ENCODE results near the gene TDRD9.

Gene TDRD9

GRCh38 chr14:103984196-103984595 is 55.9 kb downstream of the TDRD9 start:
- no peaks in the 10 kb centered on the region for H3F3A ChIP-seq (ENCODE audit: insufficient read depth, low read length)
- peaks cover 14% of the 10 kb centered on the region for H3K9me3 ChIP-seq (ENCODE audit: low read length)
- H3K79me2 ChIP-seq (ENCODE audit: insufficient read depth, low read length) = no peaks in the 10 kb centered on the region
- no peaks in the 10 kb centered on the region for H3K4me1 ChIP-seq (ENCODE audit: insufficient read depth, low read length, severe bottlenecking)
- no peak overlapping the region for H3K4me2 ChIP-seq (ENCODE audit: low read length)
- H3K9me2 ChIP-seq (ENCODE audit: low read depth, low read length) = no peaks in the 10 kb centered on the region
- peaks cover 11% of the 10 kb centered on the region; the same call in 1 of the 2 replicates for H3K27me3 ChIP-seq (ENCODE audit: insufficient read depth, low read length)
- no peak overlapping the region for H3K4me3 ChIP-seq (ENCODE audit: low read depth, low read length, poor library complexity, severe bottlenecking)
- no peak overlapping the region for H2AFZ ChIP-seq (ENCODE audit: low read length)
- no peak overlapping the region for H3K27ac ChIP-seq (ENCODE audit: low read depth, low read length, poor library complexity, severe bottlenecking)
- no peak for TF ChIP-seq CTCF (IDR thresholded peaks at IDR 0.05; ENCODE audit: low read length)
- no peak for TF ChIP-seq EZH2 (IDR thresholded peaks at IDR 0.05; ENCODE audit: borderline replicate concordance, low read length)
- no peak overlapping the region for H3K9ac ChIP-seq (ENCODE audit: low read length)
- H3K36me3 ChIP-seq (ENCODE audit: insufficient read depth, low read length) = no peaks in the 10 kb centered on the region; the same call in 1 of the 2 replicates
- no peaks in the 10 kb centered on the region for H4K20me1 ChIP-seq (ENCODE audit: insufficient read depth, low read length)

GRCh38 chr14:103989034-103989433 is 60.8 kb downstream of the TDRD9 start:
- Histone ChIP-seq H3K4me2 (ENCODE audit: low read length) (no peak overlapping the region), H2AFZ (ENCODE audit: low read length) (no peak overlapping the region), H3K9me2 (ENCODE audit: low read depth, low read length) (no peaks in the 10 kb centered on the region), H3K9me3 (ENCODE audit: low read length) (peaks cover 18% of the 10 kb centered on the region), H4K20me1 (ENCODE audit: insufficient read depth, low read length) (no peaks in the 10 kb centered on the region), H3F3A (ENCODE audit: insufficient read depth, low read length) (no peaks in the 10 kb centered on the region), H3K36me3 (ENCODE audit: insufficient read depth, low read length) (no peaks in the 10 kb centered on the region; the same call in 1 of the 2 replicates), H3K4me1 (ENCODE audit: insufficient read depth, low read length, severe bottlenecking) (no peaks in the 10 kb centered on the region), H3K79me2 (ENCODE audit: insufficient read depth, low read length) (no peaks in the 10 kb centered on the region), H3K9ac (ENCODE audit: low read length) (no peak overlapping the region), H3K27ac (ENCODE audit: low read depth, low read length, poor library complexity, severe bottlenecking) (no peak overlapping the region), H3K27me3 (ENCODE audit: insufficient read depth, low read length) (peaks cover 19% of the 10 kb centered on the region; the same call in 1 of the 2 replicates), H3K4me3 (ENCODE audit: low read depth, low read length, poor library complexity, severe bottlenecking) (no peak overlapping the region)
- TF ChIP-seq EZH2 (IDR thresholded peaks at IDR 0.05; ENCODE audit: borderline replicate concordance, low read length) (no peak), CTCF (IDR thresholded peaks at IDR 0.05; ENCODE audit: low read length) (no peak)

DNA sequence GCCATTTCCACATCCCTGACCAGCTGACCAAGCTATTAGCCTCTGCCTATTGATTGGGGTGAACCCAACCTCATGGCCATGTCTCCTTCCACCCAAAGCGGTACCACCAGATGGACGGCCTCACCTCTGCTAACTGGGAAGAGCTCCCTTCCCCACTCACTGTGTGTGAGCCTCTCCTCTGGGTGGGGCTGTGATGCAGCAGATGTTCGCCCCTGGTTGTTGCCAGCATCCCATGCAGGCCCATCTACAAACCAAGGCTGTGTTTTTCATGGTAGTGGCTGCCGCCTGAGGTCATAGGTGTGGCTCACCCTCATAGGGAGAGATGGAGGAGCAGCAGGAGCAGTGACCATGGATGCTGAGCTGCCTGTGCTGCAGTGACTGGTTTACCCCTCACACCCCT is 61.7 kb downstream of the TDRD9 start:
- no peaks in the 10 kb centered on the region for H3K36me3 ChIP-seq (ENCODE audit: insufficient read depth, low read length)
- peaks cover 14% of the 10 kb centered on the region; the same call in 1 of the 2 replicates for H3K27me3 ChIP-seq (ENCODE audit: insufficient read depth, low read length)
- no peak overlapping the region for H2AFZ ChIP-seq (ENCODE audit: low read length)

More for the DNA sequence above, 61.7 kb downstream of the TDRD9 start:
- peaks cover 18% of the 10 kb centered on the region for H3K9me3 ChIP-seq (ENCODE audit: low read length)
- no peaks in the 10 kb centered on the region for H4K20me1 ChIP-seq (ENCODE audit: insufficient read depth, low read length)
- no peak overlapping the region for H3K4me3 ChIP-seq (ENCODE audit: low read depth, low read length, poor library complexity, severe bottlenecking)
- H3K9ac ChIP-seq (ENCODE audit: low read length) = no peak overlapping the region
- H3K79me2 ChIP-seq (ENCODE audit: insufficient read depth, low read length) = no peaks in the 10 kb centered on the region
- H3K27ac ChIP-seq (ENCODE audit: low read depth, low read length, poor library complexity, severe bottlenecking) = no peak overlapping the region
- H3K4me1 ChIP-seq (ENCODE audit: insufficient read depth, low read length, severe bottlenecking) = no peaks in the 10 kb centered on the region
- no peaks in the 10 kb centered on the region for H3F3A ChIP-seq (ENCODE audit: insufficient read depth, low read length)
- TF ChIP-seq EZH2 (IDR thresholded peaks at IDR 0.05; ENCODE audit: borderline replicate concordance, low read length) = no peak
- no peak for TF ChIP-seq CTCF (IDR thresholded peaks at IDR 0.05; ENCODE audit: low read length)
- H3K9me2 ChIP-seq (ENCODE audit: low read depth, low read length) = no peaks in the 10 kb centered on the region
- no peak overlapping the region for H3K4me2 ChIP-seq (ENCODE audit: low read length)
